Raji (cell line): ENCODE measurements around the gene RTL10.

ENCODE experiments used
- POLR2A ChIP-seq: IDR thresholded peaks from 2 replicates; pipeline ENCODE4 v1.6.1; 2011; ENCODE audit warnings: low read depth, low read length, control low read depth; ENCODE audit not compliant: insufficient read depth

Gene RTL10

GRCh38 chr22:19872779-19873137, 18.1 kb upstream of the RTL10 start:
- no peak for TF ChIP-seq POLR2A

- TF ChIP-seq POLR2A, result no peak
Observed at GRCh38 chr22:19871845-19872778, 17.4 kb upstream of the RTL10 start.

- no peak for TF ChIP-seq POLR2A
Observed at GRCh38 chr22:19871023-19871844, 16.6 kb upstream of the RTL10 start.

DNA sequence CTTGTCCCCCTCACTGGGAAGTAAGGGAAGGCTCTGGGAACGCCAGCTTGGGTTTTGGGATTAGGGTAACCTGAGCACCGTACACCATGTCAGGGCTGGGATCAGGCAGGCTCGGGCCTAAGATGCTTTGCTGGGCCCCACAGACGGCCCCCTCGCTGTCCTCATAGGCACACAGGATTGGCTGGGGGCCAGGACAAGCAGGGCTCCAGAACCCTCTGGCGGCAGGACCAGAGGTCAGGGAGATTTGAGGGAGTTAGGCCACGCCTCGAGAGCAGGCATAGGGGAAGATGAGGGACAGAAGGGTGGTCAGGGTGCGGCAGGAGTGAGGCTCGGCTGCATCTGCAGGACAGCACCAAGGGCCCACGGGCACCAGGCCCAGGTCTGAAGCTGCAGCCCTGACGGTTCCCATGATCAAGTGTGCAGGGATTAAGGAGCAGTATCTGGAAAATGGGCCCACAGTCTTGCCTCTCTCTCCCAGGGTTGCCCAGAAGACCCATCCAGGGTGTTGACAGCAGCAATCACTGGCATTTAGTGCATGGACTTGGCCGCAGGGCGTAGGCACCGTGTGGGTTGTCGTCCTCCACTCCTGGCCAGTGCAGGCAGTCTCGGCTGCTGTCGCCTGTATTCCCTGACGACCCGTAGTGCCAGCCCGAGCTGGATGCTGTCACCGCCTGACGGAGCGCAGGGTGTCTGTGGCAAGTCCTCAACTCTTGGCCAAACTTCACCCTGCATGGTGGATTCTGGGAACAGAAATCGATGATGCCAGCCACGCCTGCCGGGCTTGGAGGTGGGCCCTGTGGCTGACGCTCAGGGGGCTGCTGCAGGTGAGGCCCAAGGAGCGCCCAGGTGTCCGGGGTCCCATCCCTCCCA, 15.7 kb upstream of the RTL10 start:
- no peak for TF ChIP-seq POLR2A

DNA sequence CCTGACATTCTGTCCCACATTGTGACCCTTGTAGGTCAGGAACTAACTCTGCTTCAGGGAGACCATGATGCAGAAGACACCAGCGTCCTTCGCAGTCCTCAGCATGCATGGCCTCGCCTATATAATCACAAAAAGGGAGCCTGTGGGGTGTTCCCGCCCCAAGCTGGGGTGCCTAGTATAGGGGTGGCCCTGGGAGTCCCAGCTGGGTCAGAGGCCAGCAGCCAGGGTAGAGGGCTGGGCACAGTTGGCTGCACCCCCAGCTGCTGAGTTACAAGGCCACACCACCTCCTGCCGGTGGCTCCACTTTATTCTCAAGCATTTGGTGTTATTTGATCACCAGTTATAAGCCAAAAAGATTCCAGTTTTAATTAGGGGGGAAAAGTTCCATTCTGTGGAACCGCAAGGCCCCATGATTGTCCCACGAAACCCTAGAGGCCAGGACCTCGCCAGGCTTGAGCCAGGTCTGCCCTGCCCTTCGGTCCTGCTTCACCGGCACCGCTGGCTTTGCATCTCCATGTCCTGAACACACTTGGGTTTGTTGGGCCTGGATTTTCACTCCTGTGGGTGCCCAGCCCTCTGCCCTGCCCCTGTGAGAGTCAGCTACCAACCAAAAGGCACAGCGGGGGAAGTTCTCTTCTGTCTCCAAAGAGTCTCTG, 15.0 kb upstream of the RTL10 start:
- no peak for TF ChIP-seq POLR2A

DNA sequence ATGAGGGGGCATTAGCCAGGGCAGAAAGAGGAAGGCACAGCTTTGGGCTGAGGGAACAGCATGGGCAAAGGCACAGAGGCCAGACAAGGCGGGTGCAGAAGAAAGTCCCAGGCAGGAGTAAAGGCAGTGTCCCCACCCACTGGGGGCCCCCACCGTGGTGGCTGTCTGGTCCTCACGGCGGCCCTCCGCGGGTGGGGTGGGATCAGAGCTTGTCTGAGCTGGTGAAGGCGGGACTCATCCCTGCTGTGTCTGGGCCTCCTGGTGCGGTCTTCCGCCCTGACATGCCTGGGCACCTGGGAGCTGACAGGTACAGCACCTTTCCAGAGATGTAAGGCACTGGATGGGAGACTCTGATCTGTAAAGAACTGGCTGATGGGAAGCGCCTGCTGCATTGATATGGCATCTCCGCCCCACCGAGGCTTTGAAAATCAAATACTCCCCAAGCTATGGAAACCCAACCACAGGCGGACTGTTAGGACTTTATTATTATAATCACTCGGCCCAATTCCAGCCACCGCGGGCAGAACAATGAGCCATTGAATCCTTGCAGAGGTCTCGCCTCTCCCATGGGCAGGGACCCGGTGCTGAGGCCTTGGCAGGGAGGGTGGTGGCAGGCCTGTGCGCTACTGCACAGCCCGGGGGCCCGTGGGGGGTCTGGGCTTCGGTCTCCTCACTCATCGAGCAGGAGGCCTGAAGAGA, 14.2 kb upstream of the RTL10 start:
- TF ChIP-seq POLR2A, result no peak

- TF ChIP-seq POLR2A, result no peak
Observed at GRCh38 chr22:19868333-19868732, 13.7 kb upstream of the RTL10 start.

DNA sequence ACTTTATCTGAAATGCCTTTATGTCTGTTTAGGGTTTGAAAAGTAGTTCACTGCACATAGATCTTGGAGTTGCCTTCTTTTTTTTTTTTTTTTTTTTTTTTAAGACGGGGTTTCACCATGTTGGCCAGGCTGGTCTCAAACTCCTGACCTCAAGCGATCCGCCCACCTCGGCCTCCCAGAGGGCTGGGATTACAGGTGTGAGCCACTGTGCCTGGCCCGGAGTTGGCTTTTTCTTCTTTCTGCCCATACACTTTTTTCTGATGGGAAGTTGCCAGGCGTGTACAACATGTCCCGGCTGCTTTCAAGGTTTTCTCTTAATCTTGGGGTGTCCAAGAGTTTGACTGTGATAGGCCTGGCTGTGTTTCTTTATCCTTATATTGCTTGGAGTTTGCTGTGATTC, 12.9 kb upstream of the RTL10 start:
- no peak for TF ChIP-seq POLR2A

DNA sequence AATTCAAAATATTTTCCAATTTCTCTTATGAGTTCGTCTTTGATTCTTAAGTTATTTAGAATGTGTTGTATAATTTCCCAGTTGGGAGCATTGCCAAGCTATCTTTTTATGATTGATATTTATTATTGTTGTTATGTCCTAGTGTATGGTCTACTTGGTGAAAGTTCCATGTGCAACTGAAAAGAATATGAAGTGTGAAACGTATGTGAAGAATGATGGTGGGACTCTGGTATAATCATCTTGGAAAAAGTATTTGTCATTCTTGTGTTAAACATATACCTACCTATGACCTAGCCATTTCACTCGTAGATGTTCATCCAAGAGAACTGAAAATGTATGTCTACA, 12.0 kb upstream of the RTL10 start:
- TF ChIP-seq POLR2A, result no peak

DNA sequence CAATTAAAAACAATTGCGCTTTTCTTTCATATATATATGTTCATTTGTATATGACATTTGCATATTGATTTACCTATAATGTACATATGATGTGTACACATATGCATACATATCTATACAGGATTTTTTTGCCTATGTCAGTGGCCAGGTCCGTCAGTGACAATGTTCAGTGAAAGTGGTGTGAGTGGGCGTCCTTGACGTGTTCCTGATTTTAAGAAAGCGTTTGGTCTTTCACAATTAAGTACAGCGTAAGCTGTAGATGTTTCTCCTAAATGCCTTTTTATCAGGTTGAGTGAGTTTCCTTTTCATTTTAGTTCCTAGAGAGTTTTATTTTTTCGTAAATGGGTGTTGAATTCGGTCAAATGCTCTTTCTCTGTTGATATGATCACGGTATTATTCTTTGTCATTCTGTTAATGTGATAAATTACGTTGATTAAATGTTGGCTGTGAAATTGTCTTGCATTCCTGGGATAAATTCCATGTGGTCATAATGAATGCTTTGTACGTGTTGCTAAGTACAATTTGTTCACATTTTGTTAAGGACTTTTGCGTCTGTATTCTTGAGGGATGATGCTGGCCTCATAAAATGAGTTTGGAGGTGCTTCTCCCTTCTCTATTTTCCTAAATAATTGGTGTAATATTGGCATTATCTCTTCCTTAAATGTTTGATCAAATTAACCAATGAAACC, 10.6 kb upstream of the RTL10 start:
- no peak for TF ChIP-seq POLR2A

- TF ChIP-seq POLR2A, result no peak
Observed at GRCh38 chr22:19864538-19865106, 9.9 kb upstream of the RTL10 start.

DNA sequence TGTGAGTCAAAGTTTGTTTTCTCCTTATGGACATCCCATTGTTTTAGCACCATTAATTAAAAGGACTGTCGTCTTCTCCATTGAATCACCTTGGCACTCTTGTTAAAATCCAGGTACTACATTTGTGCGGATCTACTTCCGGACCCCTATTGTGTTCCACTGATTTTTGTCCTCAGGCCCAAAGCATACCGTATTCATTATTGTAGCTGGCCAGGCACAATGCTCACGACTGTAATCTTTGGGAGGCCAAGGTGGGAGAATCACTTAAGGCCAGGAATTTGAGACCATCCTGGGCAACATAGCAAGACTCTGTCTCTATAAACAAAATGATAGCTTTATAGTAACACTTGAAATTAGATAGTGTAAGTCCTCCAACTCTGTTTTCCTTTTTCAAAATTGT, 8.9 kb upstream of the RTL10 start:
- no peak for TF ChIP-seq POLR2A

DNA sequence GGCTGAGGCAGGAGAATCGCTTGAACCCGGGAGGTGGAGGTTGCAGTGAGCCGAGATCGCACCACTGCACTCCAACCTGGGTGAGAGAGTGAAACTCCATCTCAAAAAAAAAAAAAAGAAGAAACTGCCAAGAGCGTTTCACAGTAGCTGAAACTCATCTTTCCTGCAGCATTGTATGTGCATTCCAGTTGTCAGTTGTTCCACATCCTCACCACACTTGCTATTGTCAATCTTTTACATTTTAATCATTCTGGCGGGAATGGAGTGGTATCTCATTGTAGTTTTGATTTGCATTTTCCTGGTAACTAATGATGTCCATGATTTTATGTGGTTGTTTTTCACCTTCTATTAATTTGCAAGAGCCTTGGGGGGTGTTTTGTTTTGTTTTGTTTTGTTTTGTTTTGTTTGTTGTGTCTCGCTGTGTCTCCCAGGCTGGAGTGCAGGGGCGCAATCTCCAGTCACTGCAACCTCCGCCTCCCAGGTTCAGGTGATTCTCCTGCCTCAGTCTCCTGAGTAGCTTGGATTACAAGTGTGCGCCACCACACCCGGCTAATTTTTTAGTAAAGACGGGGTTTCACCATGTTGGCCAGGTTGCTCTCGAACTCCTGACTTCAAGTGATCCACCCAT, 8.1 kb upstream of the RTL10 start:
- no peak for TF ChIP-seq POLR2A
